Measurements from ENCODE around the gene DIPK1B.

GRCh38 chr9:136735812-136736480 is 23.6 kb downstream of the DIPK1B start:
- TF ChIP-seq CTCF (IDR thresholded peaks at IDR 0.05), result no peak
- TF ChIP-seq POLR2A (IDR thresholded peaks at IDR 0.05), result no peak
